GM19463 (cell line): ENCODE measurements around the gene CLPTM1L.

Experiments
- ATAC-seq: cut with Tn5 transposase; IDR thresholded peaks from one replicate; pipeline ENCODE4 v1.9.1; 2021; ENCODE audit warnings: mild to moderate bottlenecking, moderate library complexity; ENCODE audit not compliant: unreplicated experiment

CLPTM1L gene, protein sequence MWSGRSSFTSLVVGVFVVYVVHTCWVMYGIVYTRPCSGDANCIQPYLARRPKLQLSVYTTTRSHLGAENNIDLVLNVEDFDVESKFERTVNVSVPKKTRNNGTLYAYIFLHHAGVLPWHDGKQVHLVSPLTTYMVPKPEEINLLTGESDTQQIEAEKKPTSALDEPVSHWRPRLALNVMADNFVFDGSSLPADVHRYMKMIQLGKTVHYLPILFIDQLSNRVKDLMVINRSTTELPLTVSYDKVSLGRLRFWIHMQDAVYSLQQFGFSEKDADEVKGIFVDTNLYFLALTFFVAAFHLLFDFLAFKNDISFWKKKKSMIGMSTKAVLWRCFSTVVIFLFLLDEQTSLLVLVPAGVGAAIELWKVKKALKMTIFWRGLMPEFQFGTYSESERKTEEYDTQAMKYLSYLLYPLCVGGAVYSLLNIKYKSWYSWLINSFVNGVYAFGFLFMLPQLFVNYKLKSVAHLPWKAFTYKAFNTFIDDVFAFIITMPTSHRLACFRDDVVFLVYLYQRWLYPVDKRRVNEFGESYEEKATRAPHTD

DNA sequence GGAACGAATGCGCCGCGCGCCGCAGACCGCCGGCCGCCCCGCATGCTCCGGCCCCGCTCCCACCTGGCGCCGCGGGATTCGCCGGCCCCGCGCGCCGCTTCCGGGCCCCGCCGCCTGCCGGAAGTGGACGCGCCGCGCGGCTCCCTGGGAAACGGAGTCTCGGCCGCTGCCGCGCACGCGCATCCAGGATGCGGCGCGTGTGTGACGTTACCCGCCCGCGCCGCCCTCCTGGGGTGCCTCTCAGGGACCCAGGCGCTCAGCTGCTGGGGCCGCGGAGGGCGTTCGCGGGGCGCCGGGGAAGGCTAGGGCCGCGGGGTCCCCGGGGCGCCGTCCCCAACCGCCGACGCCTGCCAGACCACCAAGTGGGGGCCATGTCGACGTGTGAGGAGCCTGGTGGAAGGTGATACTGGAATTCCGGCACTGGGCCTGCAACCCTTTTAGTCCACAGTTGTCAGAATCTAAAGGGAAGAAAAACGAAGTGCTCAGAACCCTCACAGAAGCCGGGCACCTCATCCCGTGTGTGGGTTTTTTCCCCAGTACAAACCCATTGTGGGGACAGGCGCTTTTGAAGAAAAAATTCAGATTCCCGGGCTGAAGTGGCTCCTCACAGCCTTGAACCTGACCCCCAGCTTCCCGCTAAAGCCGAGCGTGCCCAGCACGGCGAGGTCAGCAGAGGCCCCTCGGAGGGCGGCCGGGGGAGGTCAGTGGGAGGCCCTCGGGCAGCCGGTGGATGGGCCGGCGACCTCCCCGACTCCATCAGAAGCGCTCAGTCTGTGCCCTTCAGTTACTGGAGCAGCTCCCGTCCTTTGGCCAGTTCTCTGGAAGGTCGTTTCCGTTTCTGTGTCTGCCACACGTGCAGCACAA is at the start of gene CLPTM1L:
Gene CLPTM1L, minus strand, starts transcription at position 125 of the 864 bp plus-strand sequence. CDS start 258 bp downstream, outside the sequence.
- peak; percentile 82 for ATAC-seq

DNA sequence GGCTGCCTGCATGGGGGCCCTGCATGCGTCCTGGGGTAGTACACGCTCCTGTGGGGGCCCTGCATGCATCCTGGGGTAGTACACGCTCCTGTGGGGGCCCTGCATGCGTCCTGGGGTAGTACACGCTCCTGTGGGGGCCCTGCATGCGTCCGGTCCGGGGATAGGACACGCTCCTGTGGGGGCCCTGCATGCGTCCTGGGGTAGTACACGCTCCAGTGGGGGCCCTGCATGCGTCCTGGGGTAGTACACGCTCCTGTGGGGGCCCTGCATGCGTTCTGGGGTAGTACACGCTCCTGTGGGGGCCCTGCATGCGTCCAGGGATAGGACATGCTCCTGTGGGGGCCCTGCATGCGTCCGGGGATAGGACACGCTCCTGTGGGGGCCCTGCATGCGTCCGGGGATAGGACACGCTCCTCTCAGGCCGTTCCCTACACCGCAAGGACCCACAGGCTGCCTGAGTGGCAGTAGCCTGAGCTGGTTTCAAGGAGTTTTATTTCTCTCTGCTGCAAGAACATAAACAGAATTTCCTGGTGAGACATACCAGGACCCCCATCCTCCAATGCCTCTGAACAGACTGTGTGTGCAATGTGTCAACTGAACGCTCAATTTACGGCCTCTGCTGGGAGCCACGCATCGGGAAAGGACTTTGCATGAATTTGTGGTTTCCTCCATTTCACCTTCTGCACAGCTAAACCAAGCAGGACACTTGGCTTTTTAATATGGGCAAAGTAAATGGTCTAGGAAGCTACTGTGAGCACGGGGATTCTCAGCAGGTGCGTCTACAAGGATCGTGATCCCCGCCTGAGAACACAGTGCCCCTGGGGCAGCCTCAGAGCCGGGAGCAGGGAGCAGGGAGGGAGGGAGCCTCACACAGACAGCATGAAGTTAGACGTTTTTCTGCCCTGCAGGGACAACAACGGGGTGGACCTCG is 48.9 kb upstream of the CLPTM1L start:
- ATAC-seq = no peak

- no peak for ATAC-seq
These were observed 48.1 kb upstream of the CLPTM1L start for GRCh38 chr5:1392801-1393565.

DNA sequence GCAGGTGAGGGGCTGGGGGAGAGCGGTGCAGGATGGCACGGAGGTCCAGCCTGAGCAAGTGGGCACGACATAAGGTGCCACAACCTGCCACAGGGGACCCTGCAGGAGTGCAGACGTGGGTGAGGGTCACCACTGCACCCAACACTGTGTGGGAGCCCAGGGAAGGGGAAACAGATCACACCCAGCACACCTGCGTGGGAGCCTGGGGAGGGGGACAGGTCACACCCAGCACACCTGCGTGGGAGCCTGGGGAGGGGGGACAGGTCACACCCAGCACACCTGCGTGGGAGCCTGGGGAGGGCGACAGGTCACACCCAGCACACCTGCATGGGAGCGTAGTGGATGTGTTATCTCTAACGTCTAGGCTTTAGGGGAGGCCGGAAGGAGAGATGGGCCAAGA is 47.4 kb upstream of the CLPTM1L start:
- no peak for ATAC-seq

DNA sequence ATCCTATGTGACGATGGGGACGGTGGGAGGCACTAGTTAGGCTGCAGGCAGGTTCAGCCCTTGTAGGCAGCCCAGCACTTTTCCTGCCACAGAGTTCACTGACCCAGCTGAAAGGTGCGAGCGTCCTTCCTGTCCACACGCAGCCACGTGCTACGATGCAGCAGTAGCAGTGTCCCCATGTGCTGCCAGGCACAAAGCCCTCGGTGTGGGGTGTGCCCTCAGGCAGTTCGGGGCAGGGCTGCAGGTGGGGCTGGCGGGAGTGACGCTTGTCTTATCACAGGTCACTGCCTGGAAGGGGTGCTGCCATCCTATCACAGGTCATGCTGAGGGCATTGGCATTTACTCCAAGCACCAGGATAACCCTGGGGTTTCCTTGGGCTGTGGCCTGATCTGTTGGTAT is 46.8 kb upstream of the CLPTM1L start:
- ATAC-seq = no peak

- no peak for ATAC-seq
These were observed 46.1 kb upstream of the CLPTM1L start for GRCh38 chr5:1390861-1391600.

- ATAC-seq = no peak
These were observed 45.4 kb upstream of the CLPTM1L start for GRCh38 chr5:1390333-1390732.

- ATAC-seq = no peak
These were observed 43.6 kb upstream of the CLPTM1L start for GRCh38 chr5:1388383-1388967.

DNA sequence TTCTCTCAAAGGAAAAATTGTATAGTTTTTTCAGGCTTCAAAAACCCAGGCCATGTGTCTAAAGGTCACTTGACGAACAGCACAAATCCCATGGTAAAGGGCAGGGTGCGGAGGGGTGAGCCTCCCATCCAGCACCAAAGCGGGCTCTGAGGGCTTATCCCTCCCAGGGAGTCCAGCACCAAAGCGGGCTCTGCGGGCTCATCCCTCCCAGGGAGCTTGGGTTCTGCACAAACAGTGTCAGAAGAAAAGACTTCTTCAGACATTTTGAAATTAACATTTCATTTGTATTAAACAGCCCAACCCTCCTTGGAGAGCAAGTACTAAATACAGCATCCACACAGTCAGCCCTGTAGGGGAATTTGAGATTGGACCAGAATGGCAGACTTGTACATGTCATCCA is 43.0 kb upstream of the CLPTM1L start:
- ATAC-seq = no peak

DNA sequence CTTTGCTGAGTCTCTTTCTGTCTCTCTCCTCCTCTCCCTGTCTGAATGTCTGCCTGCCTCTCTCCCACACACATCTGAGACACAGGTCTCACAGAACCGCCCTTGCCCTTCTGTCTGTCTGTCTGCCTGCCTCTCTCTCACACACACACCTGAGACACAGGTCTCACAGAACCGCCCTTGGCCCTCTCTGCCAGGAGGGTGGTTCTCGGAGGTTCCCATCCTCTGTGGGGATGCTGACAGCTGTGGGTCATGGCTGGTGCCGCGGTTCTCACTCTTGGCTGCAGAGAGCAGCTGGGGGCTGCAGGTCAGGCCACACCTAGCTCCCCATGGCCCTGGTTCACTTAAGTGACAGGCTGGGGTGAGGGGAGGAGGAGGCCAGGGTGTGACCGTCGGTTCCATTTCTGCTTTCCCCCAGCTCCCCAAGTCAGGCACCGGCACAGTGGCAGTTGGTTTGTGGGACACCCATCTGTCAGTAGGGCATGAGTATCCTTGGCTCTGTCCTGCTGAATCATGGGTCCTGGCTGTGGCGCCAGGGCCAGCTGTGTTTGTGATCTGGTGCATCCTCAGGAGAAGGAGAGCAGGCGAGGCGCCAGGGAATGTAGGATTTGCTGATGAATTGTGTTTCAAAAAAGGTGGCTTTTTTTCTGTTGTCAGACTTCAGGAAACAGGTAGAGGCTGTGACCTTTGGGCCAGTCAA is 42.3 kb upstream of the CLPTM1L start:
- no peak for ATAC-seq

- ATAC-seq = peak; percentile 27
These were observed 41.4 kb upstream of the CLPTM1L start for GRCh38 chr5:1386274-1386717.

- ATAC-seq = peak; percentile 97
These were observed 40.7 kb upstream of the CLPTM1L start for GRCh38 chr5:1385395-1386273.

GRCh38 chr5:1384521-1384920 is 39.6 kb upstream of the CLPTM1L start:
- no peak for ATAC-seq

DNA sequence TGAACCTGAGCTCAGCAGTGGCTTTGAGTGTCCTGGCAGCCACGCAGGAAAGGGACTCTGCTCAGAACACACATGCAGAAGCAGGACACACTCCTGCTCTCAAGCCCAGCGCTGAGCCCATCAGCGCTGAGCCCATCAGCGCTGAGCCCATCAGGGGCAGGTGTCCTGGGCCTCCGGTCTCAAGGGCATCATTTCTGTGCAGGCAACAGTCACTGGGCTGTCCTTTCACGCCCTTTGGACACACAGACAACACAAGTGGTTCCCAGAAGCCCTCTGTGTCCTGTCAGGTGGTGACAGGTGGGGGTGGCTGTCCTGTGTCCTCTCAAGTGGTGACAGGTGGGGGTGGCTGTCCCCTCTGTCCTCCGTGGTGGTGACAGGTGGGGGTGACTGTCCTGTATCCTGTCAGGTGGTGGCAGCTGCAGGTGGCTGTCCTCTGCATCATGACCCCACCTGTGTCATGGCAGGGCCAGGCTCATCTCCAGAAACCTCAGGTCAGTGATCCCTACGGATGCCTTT is 39.0 kb upstream of the CLPTM1L start:
- no peak for ATAC-seq

DNA sequence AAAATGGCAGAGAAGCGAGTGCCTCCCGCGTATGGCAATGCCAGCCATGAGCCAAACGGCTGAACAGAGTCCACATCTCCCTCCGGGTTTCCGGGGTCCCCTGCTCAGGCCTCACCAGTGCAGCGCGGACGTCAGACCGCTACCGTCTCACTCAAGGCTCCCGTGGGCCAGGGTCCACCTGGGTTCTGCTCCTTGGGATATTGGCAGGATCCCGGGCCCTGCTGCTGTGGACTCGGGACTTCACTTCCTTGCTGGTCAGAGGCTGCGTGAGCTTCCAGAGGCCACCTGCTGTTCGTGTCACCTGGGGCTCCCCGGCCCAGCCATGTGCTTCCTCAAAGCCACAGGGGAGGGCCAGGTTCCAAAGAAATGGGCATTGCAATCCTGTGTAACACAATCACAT is 38.4 kb upstream of the CLPTM1L start:
- no peak for ATAC-seq

GRCh38 chr5:1382248-1382700 is 37.4 kb upstream of the CLPTM1L start:
- ATAC-seq = no peak
